Heart right ventricle (tissue), 16 donors: ENCODE data around the gene LHFPL5. TPM values are rescaled to one million over a fixed set of nuclear protein-coding genes. Genes with fewer than 3 reads are reported as not detected.

Experiments used
- ATAC-seq, 8 donors: fragments of 200-7000 bp; cut with Tn5 transposase; one replicate each; pipeline ENCODE4 v1.9.1; 2020; ENCODE audit warnings: mild to moderate bottlenecking in 8 of 8, moderate library complexity in 8 of 8, moderate number of reproducible peaks in 1 of 8
- DNase-seq, 2 donors: peaks; one replicate each; pipeline ENCODE4 v3.0.0-alpha.2; 2020
- H3K27ac ChIP-seq, 10 donors: fragments of 200-600 bp; sonication (generic) in 2 of 10; one replicate each; pipeline versions ENCODE4 v1.5.0 to v1.8.0; 2020 to 2022; ENCODE audit warnings: mild to moderate bottlenecking in 3 of 10
- H3K27me3 ChIP-seq, 7 donors: fragments of 200-600 bp; one replicate each; pipeline ENCODE4 v1.8.0; 2021 to 2022; ENCODE audit warnings: mild to moderate bottlenecking in 2 of 7
- H3K36me3 ChIP-seq, 9 donors: fragments of 200-600 bp; sonication (generic) in 1 of 9; one replicate each; pipeline versions ENCODE4 v1.5.0 to v1.8.0; 2020 to 2022; ENCODE audit warnings: mild to moderate bottlenecking in 2 of 9
- H3K4me1 ChIP-seq, 9 donors: fragments of 200-600 bp; sonication (generic) in 1 of 9; one replicate each; pipeline versions ENCODE4 v1.5.0 to v1.8.0; 2020 to 2022; ENCODE audit warnings: mild to moderate bottlenecking in 4 of 9
- H3K4me3 ChIP-seq, 10 donors: fragments of 200-600 bp; sonication (generic) in 2 of 10; one replicate each; pipeline versions ENCODE4 v1.5.0 to v1.8.0; 2020 to 2022; ENCODE audit warnings: mild to moderate bottlenecking in 7 of 10, moderate library complexity in 2 of 10
- H3K9me3 ChIP-seq, 11 donors: fragments of 200-600 bp in 10 of 11; sonication (generic) in 2 of 11; one replicate each; pipeline versions ENCODE4 v1.5.0 to v1.8.0; 2013 to 2022; ENCODE audit warnings: mild to moderate bottlenecking in 2 of 11, control low read depth in 1 of 11, moderate library complexity in 1 of 11
- WGBS, 2 donors: extraction: QIAGEN DNeasy Blood & Tissue Kit; methylation state at CpG; one replicate each; pipeline ENCODE4 v1.1.7; 2013; ENCODE audit warnings: inconsistent platforms in 1 of 2; 5-methylcytosine and 5-hydroxymethylcytosine counted together
- intact Hi-C, 10 donors: fragments of 100-400 bp; cut with DNase I; formaldehyde crosslinking; loops; one replicate each; pipeline versions ENCODE4 v1.11.1 to v1.14.2; 2022
- polyA plus RNA-seq, 2 donors: library from polyadenylated mRNA; stranded (reverse); fragments of 200-250 nt; gene quantifications; one replicate each; pipeline ENCODE4 v1.2.3, GENCODE V29; 2013
- total RNA-seq, 10 donors: library from RNA; stranded (reverse); fragmentation: NEBNext Ultra II Directional in 3 of 10; extraction: Animal tissue kit (Norgen Biotek cat#: 25700) in 3 of 10; gene quantifications; one replicate each; pipeline versions ENCODE4 v1.2.1 to v1.2.4, GENCODE V29; 2021 to 2023
- TF ChIP-seq, protein P1 (sequence below), 9 donors: fragments of 200-600 bp; sonication (generic) in 2 of 9; IDR thresholded peaks; one replicate each; pipeline versions ENCODE4 v1.5.0 to v1.8.0; 2021 to 2022; ENCODE audit warnings: antibody characterized with exemption in 9 of 9, mild to moderate bottlenecking in 5 of 9, moderate library complexity in 1 of 9
- donor health status: Arrhythmogenic right ventricular cardiomyopathy.
- donor health status: ischemic (EF 13 %, LVEDD 7.1; RV severe dilation, severe dysfunction).
- donor health status: healthy with polysubstance abuse.
- donor health status: DM: no; HTN: yes; CAD: no.
- donor health status: DM: no; HTN: no; CAD: no.
- donor health status: ischemic (EF 25% LVEDD 6.9; RV normal size, moderate dysfunction).
- donor health status: ischemic (EF 25% LVEDD 5.7; RV mildly dilated, moderate dysfunction).
- donor health status: healthy.
- donor health status: DM: yes; HTN: yes; CAD: no.
- donor health status: Ischemic cardiomyopathy.
- donor health status: ischemic (EF 35%, LVEDD 5.7; RV mildly dilated, moderate dysfunction).
- donor health status: nonischemic (EF 11% LVEDD 7.7; RV severe dilation, severe dysfunction).
- donor health status: DM: yes; HTN: yes; CAD: no.
- donor health status: PGD.
- donor health status: ischemic (EF 29% LVEDD 5.4; RV normal size, mild dysfunction).
- donor health status: nonischemic (EF 23%, LVEDD 6.1; RV moderate dilation, normal function).

LHFPL5 gene
- total and polyA plus RNA-seq, 12 donors = not detected

DNA sequence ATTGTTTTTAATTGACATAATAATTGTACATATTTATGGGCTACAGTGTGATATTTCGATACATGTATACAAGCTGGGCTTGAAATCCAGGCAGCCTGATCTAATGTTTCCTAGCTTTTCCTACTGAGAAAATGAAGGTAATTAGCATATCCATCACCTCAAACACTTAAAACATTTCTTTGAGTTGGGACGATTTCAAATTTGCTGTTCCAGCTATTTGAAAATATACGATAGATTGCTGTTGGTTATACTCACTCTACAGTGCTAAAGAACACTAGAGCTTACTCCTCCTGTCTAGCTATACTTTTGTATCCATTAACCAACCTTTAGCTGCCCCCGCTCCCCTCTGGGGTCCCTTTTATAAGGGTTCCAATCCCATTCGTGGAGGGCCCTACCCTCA lies 4.7 kb downstream of the LHFPL5 start:
- H3K36me3 ChIP-seq = no peaks in the 10 kb centered on the region
- intact Hi-C loops = no loop called here
- H3K4me3 ChIP-seq = no peak overlapping the region
- WGBS, 2 donors = 75 to 79% methylated on average over 5 of the region's 5 CpGs
- TF ChIP-seq, protein P1, sequence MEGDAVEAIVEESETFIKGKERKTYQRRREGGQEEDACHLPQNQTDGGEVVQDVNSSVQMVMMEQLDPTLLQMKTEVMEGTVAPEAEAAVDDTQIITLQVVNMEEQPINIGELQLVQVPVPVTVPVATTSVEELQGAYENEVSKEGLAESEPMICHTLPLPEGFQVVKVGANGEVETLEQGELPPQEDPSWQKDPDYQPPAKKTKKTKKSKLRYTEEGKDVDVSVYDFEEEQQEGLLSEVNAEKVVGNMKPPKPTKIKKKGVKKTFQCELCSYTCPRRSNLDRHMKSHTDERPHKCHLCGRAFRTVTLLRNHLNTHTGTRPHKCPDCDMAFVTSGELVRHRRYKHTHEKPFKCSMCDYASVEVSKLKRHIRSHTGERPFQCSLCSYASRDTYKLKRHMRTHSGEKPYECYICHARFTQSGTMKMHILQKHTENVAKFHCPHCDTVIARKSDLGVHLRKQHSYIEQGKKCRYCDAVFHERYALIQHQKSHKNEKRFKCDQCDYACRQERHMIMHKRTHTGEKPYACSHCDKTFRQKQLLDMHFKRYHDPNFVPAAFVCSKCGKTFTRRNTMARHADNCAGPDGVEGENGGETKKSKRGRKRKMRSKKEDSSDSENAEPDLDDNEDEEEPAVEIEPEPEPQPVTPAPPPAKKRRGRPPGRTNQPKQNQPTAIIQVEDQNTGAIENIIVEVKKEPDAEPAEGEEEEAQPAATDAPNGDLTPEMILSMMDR (IDR thresholded peaks at IDR 0.05) = no peak
- peaks cover 0 to 8% (median 0%) of the 10 kb centered on the region in 9 donors for H3K4me1 ChIP-seq
- H3K9me3 ChIP-seq = no peaks in the 10 kb centered on the region
- no peak for DNase-seq
- peaks cover 0 to 51% (median 19%) of the 10 kb centered on the region in 7 donors for H3K27me3 ChIP-seq
- no peak overlapping the region for H3K27ac ChIP-seq
- no peak for ATAC-seq

DNA sequence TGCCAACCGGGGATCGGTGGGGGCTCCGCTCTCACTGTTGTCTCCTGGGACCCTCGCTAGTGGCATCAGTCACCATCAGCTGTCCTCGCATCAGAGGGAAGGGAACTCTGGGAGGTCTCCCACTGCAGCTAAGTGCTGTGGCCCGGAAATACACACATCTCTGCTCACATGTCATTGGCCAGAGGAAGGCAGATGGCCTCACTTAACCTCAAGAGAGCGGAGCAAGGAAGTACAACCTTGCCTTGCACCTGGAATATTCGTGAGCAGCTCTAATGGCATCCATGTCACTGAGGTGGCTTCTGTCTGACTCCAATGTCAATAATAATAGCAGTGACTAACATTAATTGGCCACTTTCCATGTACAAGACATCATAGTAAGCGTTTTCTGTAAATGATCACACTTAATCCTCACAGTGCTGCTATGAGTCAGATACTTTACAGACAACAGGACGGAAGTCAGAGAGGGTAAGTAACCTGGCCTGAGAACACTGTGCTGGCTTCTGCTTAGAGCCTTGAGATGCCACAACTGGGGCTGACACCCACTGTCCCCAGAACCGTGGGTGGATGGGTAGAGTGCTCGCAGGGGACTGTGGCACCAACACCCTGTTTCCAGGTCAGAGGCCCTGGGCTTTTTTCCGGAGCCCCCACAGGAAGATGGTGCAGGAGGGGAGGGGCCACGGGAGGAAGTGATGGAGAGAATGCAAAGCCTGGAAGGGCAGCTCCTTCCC lies 6.0 kb downstream of the LHFPL5 start:
- H3K9me3 ChIP-seq = no peaks in the 10 kb centered on the region
- peaks cover 0 to 8% (median 0%) of the 10 kb centered on the region in 9 donors for H3K4me1 ChIP-seq

DNA sequence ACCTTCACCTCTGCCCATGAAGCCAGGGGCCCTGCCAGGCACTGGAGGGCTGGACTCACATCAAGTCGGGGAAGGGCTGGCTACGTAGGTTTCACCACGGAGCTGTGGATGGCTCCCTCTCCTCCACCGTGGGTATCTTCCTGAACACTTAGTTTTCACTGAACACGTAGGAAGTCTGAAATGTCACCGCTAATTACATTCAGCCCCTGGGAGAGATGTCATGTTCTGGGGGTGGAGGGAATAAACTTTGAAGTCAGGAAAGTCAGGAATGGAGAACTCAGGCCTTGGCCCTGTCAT lies 6.5 kb downstream of the LHFPL5 start:
- Histone ChIP-seq H3K9me3 (peaks cover 0 to 5% (median 2%) of the 10 kb centered on the region in 11 donors), H3K4me3 (no peak overlapping the region), H3K27me3 (peaks cover 0 to 34% (median 5%) of the 10 kb centered on the region in 7 donors), H3K4me1 (peaks cover 0 to 8% (median 0%) of the 10 kb centered on the region in 9 donors), H3K27ac (no peak overlapping the region), H3K36me3 (no peaks in the 10 kb centered on the region)
- intact Hi-C loops = no loop called here
- 67 to 70% methylated on average over 6 of the region's 6 CpGs for WGBS, 2 donors
- ATAC-seq = no peak
- DNase-seq = no peak
- TF ChIP-seq, protein P1 (IDR thresholded peaks at IDR 0.05) = no peak

More for the DNA sequence above, 6.0 kb downstream of the LHFPL5 start:
- TF ChIP-seq, protein P1 (IDR thresholded peaks at IDR 0.05) = no peak
- DNase-seq = no peak
- intact Hi-C loops = no loop called here
- H3K36me3 ChIP-seq = no peaks in the 10 kb centered on the region
- 65 to 66% methylated on average over 14 of the region's 14 CpGs for WGBS, 2 donors
- peak in 1 of 8 donors; percentile 45 for ATAC-seq
- H3K27me3 ChIP-seq = peaks cover 0 to 39% (median 9%) of the 10 kb centered on the region in 7 donors
- no peak overlapping the region for H3K4me3 ChIP-seq
- no peak overlapping the region for H3K27ac ChIP-seq

DNA sequence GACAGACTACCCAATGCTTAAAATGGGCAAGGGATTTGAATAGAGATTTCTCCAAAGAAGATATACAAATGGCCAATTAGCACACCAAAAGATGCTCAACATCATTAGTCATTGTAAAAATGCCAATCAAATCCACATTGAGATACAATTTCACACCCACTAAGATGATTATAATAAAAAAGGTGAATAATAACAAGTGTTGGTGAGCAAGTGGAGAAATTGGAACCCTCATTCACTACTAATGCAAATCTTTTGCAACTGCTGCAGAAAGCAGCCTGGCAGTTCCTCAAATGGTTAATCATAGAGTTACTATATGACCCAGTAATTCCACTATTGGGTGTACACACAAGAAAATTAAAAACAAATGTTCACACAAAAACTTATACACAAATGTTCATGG lies 12.4 kb downstream of the LHFPL5 start:
- H3K36me3 ChIP-seq = no peaks in the 10 kb centered on the region
- DNase-seq (no peak), ATAC-seq (no peak)
- no peak overlapping the region for H3K4me3 ChIP-seq
- peaks cover 0 to 3% (median 0%) of the 10 kb centered on the region in 7 donors for H3K27me3 ChIP-seq
- H3K27ac ChIP-seq = no peak overlapping the region
- no peaks in the 10 kb centered on the region for H3K4me1 ChIP-seq
- H3K9me3 ChIP-seq = peaks cover 0 to 19% (median 14%) of the 10 kb centered on the region in 11 donors
- TF ChIP-seq, protein P1 (IDR thresholded peaks at IDR 0.05) = no peak
- intact Hi-C loops = no loop called here
